ENCODE results near the gene LDLRAP1.
A peak's percentile ranks its signal among the peaks of the same experiment; 100 is the strongest.

DNA sequence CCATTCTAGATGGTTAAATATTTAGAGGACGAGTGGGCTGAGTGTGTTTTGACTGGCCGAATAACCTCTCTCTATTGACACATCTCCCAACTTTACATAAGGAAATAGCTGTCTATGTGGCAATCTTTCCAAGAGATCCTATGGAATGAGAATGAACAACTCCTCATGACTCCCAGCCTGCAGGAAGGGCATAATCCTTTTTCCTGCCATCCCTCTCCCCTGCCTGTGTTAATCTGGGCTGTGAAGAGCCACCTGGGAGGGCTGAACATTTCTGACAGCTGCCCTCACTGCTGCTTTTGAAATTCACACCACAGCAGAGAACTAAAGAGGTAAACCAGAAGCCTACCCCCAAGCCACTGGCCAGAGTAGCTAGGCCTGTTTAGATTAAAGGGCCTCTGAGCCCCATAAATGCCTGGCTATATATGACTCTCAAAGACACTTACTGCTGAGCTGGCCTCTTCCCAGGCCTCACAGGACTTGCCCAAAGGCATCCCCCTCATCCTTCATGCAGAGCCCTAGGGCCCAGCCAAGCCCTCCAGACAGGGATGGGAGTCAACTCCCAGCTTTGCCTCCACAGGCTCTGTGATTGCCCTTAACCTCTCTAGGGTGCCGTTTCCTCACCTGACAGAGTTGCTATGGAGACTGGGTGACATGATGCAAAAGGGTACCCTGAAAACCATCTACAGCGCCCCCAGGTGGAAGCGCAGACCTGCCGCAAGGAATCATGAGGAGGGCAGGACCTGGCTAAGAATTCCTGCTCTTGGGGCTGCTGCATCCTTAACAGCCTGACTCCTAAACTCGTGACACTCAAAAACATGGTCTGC is 42.0 kb upstream of the LDLRAP1 start:
- peak; percentile 71; the same call in 1 of the 2 replicates for TF ChIP-seq CTCF (IDR thresholded peaks at IDR 0.05)
- no peak for TF ChIP-seq E2F4 (CRISPR knock-in tag; IDR thresholded peaks at IDR 0.05; ENCODE audit: borderline replicate concordance, low read depth)
- no peak for TF ChIP-seq ESRRA (CRISPR knock-in tag; IDR thresholded peaks at IDR 0.05; ENCODE audit: borderline replicate concordance)
- no peak for TF ChIP-seq IRF2 (CRISPR knock-in tag; IDR thresholded peaks at IDR 0.05; ENCODE audit: borderline replicate concordance, low read depth)
- TF ChIP-seq NR2C2 (CRISPR knock-in tag; IDR thresholded peaks at IDR 0.05), result no peak
- TF ChIP-seq USF2 (CRISPR knock-in tag; IDR thresholded peaks at IDR 0.05), result peak; percentile 40; the same call in 1 of the 2 replicates
- TF ChIP-seq GABPB1 (CRISPR knock-in tag; IDR thresholded peaks at IDR 0.05), result no peak
- TF ChIP-seq E2F5 (CRISPR knock-in tag; IDR thresholded peaks at IDR 0.05), result no peak
- no peak for TF ChIP-seq KAT7 (CRISPR knock-in tag; IDR thresholded peaks at IDR 0.05; ENCODE audit: borderline replicate concordance)
- TF ChIP-seq, protein P1, sequence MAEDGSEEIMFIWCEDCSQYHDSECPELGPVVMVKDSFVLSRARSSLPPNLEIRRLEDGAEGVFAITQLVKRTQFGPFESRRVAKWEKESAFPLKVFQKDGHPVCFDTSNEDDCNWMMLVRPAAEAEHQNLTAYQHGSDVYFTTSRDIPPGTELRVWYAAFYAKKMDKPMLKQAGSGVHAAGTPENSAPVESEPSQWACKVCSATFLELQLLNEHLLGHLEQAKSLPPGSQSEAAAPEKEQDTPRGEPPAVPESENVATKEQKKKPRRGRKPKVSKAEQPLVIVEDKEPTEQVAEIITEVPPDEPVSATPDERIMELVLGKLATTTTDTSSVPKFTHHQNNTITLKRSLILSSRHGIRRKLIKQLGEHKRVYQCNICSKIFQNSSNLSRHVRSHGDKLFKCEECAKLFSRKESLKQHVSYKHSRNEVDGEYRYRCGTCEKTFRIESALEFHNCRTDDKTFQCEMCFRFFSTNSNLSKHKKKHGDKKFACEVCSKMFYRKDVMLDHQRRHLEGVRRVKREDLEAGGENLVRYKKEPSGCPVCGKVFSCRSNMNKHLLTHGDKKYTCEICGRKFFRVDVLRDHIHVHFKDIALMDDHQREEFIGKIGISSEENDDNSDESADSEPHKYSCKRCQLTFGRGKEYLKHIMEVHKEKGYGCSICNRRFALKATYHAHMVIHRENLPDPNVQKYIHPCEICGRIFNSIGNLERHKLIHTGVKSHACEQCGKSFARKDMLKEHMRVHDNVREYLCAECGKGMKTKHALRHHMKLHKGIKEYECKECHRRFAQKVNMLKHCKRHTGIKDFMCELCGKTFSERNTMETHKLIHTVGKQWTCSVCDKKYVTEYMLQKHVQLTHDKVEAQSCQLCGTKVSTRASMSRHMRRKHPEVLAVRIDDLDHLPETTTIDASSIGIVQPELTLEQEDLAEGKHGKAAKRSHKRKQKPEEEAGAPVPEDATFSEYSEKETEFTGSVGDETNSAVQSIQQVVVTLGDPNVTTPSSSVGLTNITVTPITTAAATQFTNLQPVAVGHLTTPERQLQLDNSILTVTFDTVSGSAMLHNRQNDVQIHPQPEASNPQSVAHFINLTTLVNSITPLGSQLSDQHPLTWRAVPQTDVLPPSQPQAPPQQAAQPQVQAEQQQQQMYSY (CRISPR knock-in tag; IDR thresholded peaks at IDR 0.05), result no peak
- no peak for TF ChIP-seq PREB (CRISPR knock-in tag; IDR thresholded peaks at IDR 0.05; ENCODE audit: borderline replicate concordance)
- TF ChIP-seq TEAD4 (CRISPR knock-in tag; IDR thresholded peaks at IDR 0.05), result no peak
- TF ChIP-seq CREB1 (CRISPR knock-in tag; IDR thresholded peaks at IDR 0.05), result no peak

Data from WTC11 (cell line).